ENCODE results near the gene FOSB.

Gene FOSB

DNA sequence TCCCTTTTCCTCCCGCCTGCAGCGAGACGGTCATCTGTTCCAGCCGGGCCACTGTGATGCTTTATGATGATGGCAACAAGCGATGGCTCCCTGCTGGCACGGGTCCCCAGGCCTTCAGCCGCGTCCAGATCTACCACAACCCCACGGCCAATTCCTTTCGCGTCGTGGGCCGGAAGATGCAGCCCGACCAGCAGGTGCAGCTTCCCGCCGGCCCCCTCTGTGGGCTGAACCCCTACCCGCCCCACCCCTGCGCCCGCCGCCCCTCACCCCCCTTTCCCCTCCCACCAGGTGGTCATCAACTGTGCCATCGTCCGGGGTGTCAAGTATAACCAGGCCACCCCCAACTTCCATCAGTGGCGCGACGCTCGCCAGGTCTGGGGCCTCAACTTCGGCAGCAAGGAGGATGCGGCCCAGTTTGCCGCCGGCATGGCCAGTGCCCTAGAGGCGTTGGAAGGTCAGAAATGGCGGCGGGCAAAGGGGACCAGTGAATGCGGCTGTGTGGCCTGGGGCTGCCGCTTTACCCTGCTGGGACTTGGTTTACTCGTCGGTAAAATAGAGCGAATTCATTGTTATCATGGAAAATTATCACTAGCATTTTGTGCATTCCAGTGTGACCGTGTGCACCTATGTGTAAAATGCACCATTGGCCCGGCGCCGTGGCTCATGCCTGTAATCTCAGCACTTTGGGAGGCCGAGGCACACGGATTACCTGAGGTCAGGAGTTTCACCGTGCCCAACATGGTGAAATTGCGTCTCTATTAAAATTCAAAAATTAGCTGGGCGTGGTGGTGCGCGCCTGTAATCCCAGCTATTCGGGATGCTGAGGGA is 50.1 kb downstream of the FOSB start:
- H3K9me3 ChIP-seq (ENCODE audit: control insufficient read depth in 1 of 2, low read length in 2 of 2): no peaks in the 10 kb centered on the region
- H3K27ac ChIP-seq (ENCODE audit: low read depth, low read length): peak overlapping the region; percentile 10
- no peak overlapping the region for H3K9ac ChIP-seq (ENCODE audit: low read depth in 1 of 2, low read length in 2 of 2)
- peaks cover 42 to 43% of the 10 kb centered on the region in 2 donors for H3K4me1 ChIP-seq (ENCODE audit: control insufficient read depth in 1 of 2, insufficient read depth in 2 of 2, low read length in 2 of 2)
- H3K36me3 ChIP-seq (ENCODE audit: control insufficient read depth in 1 of 2, insufficient read depth in 2 of 2, low read length in 2 of 2): peaks cover 18 to 39% of the 10 kb centered on the region in 2 donors
- H3K27me3 ChIP-seq (ENCODE audit: control insufficient read depth in 1 of 2, insufficient read depth in 2 of 2, low read length in 2 of 2): no peaks in the 10 kb centered on the region
- H3K4me3 ChIP-seq (ENCODE audit: low read depth in 1 of 2, low read length in 2 of 2): no peak overlapping the region

DNA sequence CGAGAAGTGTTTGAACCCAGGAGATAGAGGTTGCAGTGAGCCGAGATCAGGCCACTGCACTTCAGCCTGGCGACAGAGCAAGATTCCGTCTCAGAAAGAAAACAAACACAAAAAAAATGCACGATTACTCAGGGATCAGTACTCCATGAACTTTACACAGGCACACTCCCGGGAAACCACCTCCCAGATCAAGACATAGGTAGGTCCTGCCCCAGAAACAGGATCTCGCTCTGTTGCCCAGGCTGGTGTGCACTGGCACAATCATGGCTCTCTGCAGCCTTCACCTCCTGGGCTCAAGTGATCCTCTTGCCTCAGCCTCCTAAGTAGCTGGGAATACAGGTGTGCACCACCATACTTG is 50.7 kb downstream of the FOSB start:
- Histone ChIP-seq H3K27ac (ENCODE audit: low read depth, low read length) (no peak overlapping the region), H3K36me3 (ENCODE audit: control insufficient read depth in 1 of 2, insufficient read depth in 2 of 2, low read length in 2 of 2) (peaks cover 20 to 41% of the 10 kb centered on the region in 2 donors), H3K4me1 (ENCODE audit: control insufficient read depth in 1 of 2, insufficient read depth in 2 of 2, low read length in 2 of 2) (peaks cover 38 to 41% of the 10 kb centered on the region in 2 donors)

DNA sequence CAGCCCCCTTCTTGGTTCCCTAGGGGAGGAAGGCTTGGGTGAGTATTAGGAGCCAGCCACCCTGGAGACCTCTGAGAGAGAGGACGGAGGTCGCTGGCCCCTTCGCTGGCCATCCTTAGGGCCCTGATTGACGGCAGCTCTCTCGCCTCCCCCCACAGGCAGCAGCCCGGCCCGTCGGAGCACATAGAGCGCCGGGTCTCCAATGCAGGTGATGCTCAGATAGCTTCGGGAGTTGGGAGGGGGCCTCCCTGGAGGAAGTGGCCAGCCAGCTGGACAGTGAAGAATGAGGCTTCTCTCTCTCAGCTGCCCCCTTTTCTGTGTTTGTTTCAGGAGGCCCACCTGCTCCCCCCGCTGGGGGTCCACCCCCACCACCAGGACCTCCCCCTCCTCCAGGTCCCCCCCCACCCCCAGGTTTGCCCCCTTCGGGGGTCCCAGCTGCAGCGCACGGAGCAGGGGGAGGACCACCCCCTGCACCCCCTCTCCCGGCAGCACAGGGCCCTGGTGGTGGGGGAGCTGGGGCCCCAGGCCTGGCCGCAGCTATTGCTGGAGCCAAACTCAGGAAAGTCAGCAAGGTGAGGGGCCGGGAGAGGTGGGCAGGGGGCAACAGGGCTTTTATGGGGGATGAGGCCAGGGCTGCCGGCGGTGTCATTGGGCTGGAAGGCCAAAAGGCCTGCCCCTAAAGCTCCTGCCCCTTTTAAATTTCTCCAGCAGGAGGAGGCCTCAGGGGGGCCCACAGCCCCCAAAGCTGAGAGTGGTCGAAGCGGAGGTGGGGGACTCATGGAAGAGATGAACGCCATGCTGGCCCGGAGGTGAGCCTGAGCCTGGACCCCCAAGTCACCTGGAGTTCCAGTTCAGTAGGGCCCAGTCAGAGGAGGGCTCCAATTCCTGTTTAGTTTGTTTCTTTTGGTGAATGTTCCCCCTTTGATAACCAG is 54.5 kb downstream of the FOSB start:
- Histone ChIP-seq H3K9ac (ENCODE audit: low read depth in 1 of 2, low read length in 2 of 2) (no peak overlapping the region), H3K27ac (ENCODE audit: low read depth, low read length) (no peak overlapping the region), H3K27me3 (ENCODE audit: control insufficient read depth in 1 of 2, insufficient read depth in 2 of 2, low read length in 2 of 2) (no peaks in the 10 kb centered on the region), H3K36me3 (ENCODE audit: control insufficient read depth in 1 of 2, insufficient read depth in 2 of 2, low read length in 2 of 2) (peaks cover 30 to 59% of the 10 kb centered on the region in 2 donors), H3K4me1 (ENCODE audit: control insufficient read depth in 1 of 2, insufficient read depth in 2 of 2, low read length in 2 of 2) (peaks cover 7 to 13% of the 10 kb centered on the region in 2 donors), H3K4me3 (ENCODE audit: low read depth in 1 of 2, low read length in 2 of 2) (no peak overlapping the region), H3K9me3 (ENCODE audit: control insufficient read depth in 1 of 2, low read length in 2 of 2) (no peaks in the 10 kb centered on the region)

More for the DNA sequence above, 50.7 kb downstream of the FOSB start:
- H3K4me3 ChIP-seq (ENCODE audit: low read depth in 1 of 2, low read length in 2 of 2): no peak overlapping the region
- H3K9me3 ChIP-seq (ENCODE audit: control insufficient read depth in 1 of 2, low read length in 2 of 2): no peaks in the 10 kb centered on the region
- H3K9ac ChIP-seq (ENCODE audit: low read depth in 1 of 2, low read length in 2 of 2): no peak overlapping the region
- H3K27me3 ChIP-seq (ENCODE audit: control insufficient read depth in 1 of 2, insufficient read depth in 2 of 2, low read length in 2 of 2): no peaks in the 10 kb centered on the region

DNA sequence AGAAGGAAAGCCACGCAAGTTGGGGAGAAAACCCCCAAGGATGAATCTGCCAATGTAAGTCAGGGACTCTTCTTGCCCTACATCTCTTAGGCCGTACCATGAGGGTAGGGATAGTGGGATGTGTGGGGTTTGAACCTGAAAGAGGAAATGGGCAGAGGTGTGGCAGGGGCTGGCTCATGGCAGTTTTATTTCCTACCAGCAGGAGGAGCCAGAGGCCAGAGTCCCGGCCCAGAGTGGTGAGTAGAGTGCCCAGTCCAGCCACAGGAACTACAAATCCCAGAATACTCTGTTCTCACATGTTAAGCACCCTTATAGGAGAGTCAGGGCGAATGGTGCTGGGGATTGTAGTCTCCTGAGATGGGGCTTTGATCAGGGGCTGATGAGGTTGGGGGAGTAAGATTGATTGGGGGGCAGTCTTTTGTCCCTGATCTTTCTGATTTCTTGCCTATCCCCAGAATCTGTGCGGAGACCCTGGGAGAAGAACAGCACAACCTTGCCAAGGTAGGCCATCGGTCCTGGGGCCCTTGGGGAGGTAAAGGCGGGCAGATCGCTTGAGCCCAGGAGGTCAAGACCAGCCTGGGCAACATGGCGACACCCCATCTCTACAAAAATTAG is 56.0 kb downstream of the FOSB start:
- peaks cover 25 to 46% of the 10 kb centered on the region in 2 donors for H3K36me3 ChIP-seq (ENCODE audit: control insufficient read depth in 1 of 2, insufficient read depth in 2 of 2, low read length in 2 of 2)
- H3K4me1 ChIP-seq (ENCODE audit: control insufficient read depth in 1 of 2, insufficient read depth in 2 of 2, low read length in 2 of 2): peaks cover 8 to 20% of the 10 kb centered on the region in 2 donors
- no peaks in the 10 kb centered on the region for H3K9me3 ChIP-seq (ENCODE audit: control insufficient read depth in 1 of 2, low read length in 2 of 2)
- H3K27me3 ChIP-seq (ENCODE audit: control insufficient read depth in 1 of 2, insufficient read depth in 2 of 2, low read length in 2 of 2): no peaks in the 10 kb centered on the region
- H3K27ac ChIP-seq (ENCODE audit: low read depth, low read length): no peak overlapping the region
- H3K9ac ChIP-seq (ENCODE audit: low read depth in 1 of 2, low read length in 2 of 2): no peak overlapping the region
- no peak overlapping the region for H3K4me3 ChIP-seq (ENCODE audit: low read depth in 1 of 2, low read length in 2 of 2)

DNA sequence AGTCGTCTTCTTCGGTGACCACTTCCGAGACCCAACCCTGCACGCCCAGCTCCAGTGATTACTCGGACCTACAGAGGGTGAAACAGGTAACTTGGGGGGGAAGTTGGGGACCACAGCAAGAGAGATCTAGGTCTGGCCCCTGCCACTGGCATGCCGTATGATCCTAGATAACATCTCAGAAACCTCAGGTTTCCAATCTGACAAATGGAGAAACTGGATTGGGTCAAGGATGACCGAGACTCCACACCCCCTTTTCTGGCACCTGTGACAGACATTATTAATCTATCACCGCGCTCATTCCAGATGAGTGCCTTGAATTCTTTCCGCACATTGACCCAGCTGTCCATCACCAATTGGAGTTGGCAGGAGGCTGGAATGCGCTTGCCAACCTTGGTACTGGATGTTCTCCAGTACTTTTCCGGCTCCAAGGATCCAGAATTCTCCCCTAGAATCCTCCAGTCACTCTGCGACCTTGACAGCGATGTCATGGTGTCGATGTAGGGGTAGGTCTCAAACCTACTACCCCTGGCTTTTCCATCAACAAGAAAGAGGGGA is 56.9 kb downstream of the FOSB start:
- Histone ChIP-seq H3K27me3 (ENCODE audit: control insufficient read depth in 1 of 2, insufficient read depth in 2 of 2, low read length in 2 of 2) (peaks cover 0 to 3% of the 10 kb centered on the region in 2 donors), H3K9ac (ENCODE audit: low read depth in 1 of 2, low read length in 2 of 2) (no peak overlapping the region), H3K4me3 (ENCODE audit: low read depth in 1 of 2, low read length in 2 of 2) (no peak overlapping the region), H3K9me3 (ENCODE audit: control insufficient read depth in 1 of 2, low read length in 2 of 2) (no peaks in the 10 kb centered on the region), H3K4me1 (ENCODE audit: control insufficient read depth in 1 of 2, insufficient read depth in 2 of 2, low read length in 2 of 2) (peaks cover 8 to 29% of the 10 kb centered on the region in 2 donors), H3K36me3 (ENCODE audit: control insufficient read depth in 1 of 2, insufficient read depth in 2 of 2, low read length in 2 of 2) (peaks cover 25 to 46% of the 10 kb centered on the region in 2 donors), H3K27ac (ENCODE audit: low read depth, low read length) (no peak overlapping the region)

Measured in duodenal mucosa (tissue), 2 donors.